22Rv1 (cell line): ENCODE measurements around the gene CACNG5.

Source experiments
- ZFX ChIP-seq: fragments of 450-650 bp; IDR thresholded peaks from 2 replicates; pipeline ENCODE4 v1.6.1; 2017; ENCODE audit warnings: antibody characterized with exemption, borderline replicate concordance
- TF ChIP-seq, protein P1 (sequence below): fragments of 450-650 bp; IDR thresholded peaks from 2 replicates; pipeline ENCODE4 v1.5.1; 2017; ENCODE audit warnings: mild to moderate bottlenecking

DNA sequence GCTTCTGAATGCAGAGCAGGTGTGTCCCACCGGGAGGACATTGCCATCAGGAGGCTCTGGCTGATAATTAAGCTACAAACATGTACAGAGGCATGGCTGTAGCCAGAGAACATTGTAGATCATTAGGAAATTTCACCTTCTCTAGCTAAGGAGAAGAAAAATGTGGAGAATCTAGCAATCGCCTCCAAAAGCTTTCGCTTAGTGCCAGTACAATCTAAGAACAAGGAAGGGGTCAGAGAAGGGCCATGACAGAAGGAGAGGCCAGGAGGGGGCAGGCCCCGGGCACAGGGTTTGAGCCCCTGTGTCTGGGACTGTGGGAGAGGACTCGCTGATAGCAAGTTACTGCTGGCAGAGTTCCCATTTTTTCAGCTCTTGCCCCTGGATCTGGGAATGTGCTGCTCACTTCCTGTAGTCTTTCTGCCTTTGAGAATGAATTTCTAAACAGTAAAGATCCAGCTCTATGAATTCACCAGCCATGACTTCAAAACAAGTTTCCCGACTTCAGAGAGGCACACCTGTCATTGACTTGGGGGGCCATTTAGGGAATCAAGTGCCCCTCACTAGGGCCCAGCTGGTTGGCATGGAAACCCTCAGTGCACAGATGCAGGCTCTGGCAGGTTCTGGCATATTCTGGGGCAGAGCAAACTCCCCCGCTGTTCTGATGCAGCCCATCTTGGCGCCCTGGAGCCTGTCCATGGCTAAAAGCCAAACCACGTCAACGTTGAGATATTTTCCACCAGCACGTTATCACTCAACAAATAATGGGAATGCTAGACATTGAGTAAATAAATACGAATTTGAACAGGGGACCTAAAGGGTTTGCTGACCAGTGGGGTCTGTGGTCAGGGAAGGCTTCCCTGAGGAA is 70.1 kb downstream of the CACNG5 start:
- TF ChIP-seq, protein P1, sequence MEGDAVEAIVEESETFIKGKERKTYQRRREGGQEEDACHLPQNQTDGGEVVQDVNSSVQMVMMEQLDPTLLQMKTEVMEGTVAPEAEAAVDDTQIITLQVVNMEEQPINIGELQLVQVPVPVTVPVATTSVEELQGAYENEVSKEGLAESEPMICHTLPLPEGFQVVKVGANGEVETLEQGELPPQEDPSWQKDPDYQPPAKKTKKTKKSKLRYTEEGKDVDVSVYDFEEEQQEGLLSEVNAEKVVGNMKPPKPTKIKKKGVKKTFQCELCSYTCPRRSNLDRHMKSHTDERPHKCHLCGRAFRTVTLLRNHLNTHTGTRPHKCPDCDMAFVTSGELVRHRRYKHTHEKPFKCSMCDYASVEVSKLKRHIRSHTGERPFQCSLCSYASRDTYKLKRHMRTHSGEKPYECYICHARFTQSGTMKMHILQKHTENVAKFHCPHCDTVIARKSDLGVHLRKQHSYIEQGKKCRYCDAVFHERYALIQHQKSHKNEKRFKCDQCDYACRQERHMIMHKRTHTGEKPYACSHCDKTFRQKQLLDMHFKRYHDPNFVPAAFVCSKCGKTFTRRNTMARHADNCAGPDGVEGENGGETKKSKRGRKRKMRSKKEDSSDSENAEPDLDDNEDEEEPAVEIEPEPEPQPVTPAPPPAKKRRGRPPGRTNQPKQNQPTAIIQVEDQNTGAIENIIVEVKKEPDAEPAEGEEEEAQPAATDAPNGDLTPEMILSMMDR = no peak
- TF ChIP-seq ZFX = no peak
